Breast epithelium (tissue), 4 donors: ENCODE results near the gene DCDC2C. TPM values are rescaled to one million over a fixed set of nuclear protein-coding genes. Genes with fewer than 3 reads are reported as not detected.

Experiments
- DNase-seq, 2 donors: peaks; one replicate each; pipeline ENCODE4 v3.0.0-alpha.2; 2019; ENCODE audit warnings: low spot score in 2 of 2
- H3K27ac ChIP-seq, 2 donors: fragments of 200-600 bp; sonication (generic) in 1 of 2; one replicate each; pipeline ENCODE4 v1.5.1; 2016 to 2019; ENCODE audit warnings: mild to moderate bottlenecking in 1 of 2
- H3K27me3 ChIP-seq, 2 donors: fragments of 200-600 bp; sonication (generic) in 1 of 2; one replicate each; pipeline versions ENCODE4 v1.5.1 to v1.6.0; 2017 to 2019; ENCODE audit warnings: control low read depth in 1 of 2, mild to moderate bottlenecking in 1 of 2
- H3K36me3 ChIP-seq: fragments of 200-600 bp; one replicate; pipeline ENCODE4 v1.5.1; 2019
- H3K4me1 ChIP-seq, 2 donors: fragments of 200-600 bp; sonication (generic); one replicate each; pipeline ENCODE4 v1.5.1; 2016 to 2019; ENCODE audit warnings: control low read depth in 1 of 2
- H3K4me3 ChIP-seq, 3 donors: fragments of 200-600 bp; sonication (generic); 1 replicate in 2 of 3; 2 replicates in 1 of 3; pipeline ENCODE4 v1.5.1; 2016 to 2019; ENCODE audit warnings: mild to moderate bottlenecking in 3 of 3, moderate library complexity in 2 of 3
- H3K9me3 ChIP-seq, 2 donors: fragments of 200-600 bp; sonication (generic) in 1 of 2; one replicate each; pipeline ENCODE4 v1.5.1; 2016 to 2019; ENCODE audit warnings: control low read depth in 1 of 2
- CTCF ChIP-seq, 3 donors: fragments of 450-650 bp; IDR thresholded peaks; one replicate each; pipeline ENCODE4 v1.5.1; 2016 to 2017; ENCODE audit warnings: antibody characterized with exemption in 3 of 3, mild to moderate bottlenecking in 3 of 3, moderate library complexity in 3 of 3
- POLR2A ChIP-seq: fragments of 450-650 bp; IDR thresholded peaks from one replicate; pipeline ENCODE4 v1.6.1; 2016; ENCODE audit warnings: antibody characterized with exemption, mild to moderate bottlenecking, moderate library complexity
- POLR2AphosphoS5 ChIP-seq, 3 donors: sonication (generic); formaldehyde crosslinking; IDR thresholded peaks; one replicate each; pipeline ENCODE4 v1.6.1; 2017; ENCODE audit warnings: antibody characterized with exemption in 3 of 3
- intact Hi-C: fragments of 100-400 bp; cut with DNase I; formaldehyde crosslinking; loops from one replicate; pipeline ENCODE4 v1.15.1; 2023; ENCODE audit warnings: low total_unique reads
- total RNA-seq, 3 donors: library from RNA; depleted of rRNA; stranded (reverse); fragments of >200 nt; gene quantifications; one replicate each; pipeline ENCODE4 v1.1.0, GENCODE V29; 2016

DCDC2C gene
- total RNA-seq, 3 donors from 2014 or later = 0.33 to 0.59 (median 0.48) TPM

- Histone ChIP-seq H3K27ac (no peak overlapping the region), H3K36me3 (no peaks in the 10 kb centered on the region), H3K4me3 (no peak overlapping the region), H3K4me1 (no peaks in the 10 kb centered on the region), H3K9me3 (no peaks in the 10 kb centered on the region), H3K27me3 (no peaks in the 10 kb centered on the region)
- TF ChIP-seq CTCF (IDR thresholded peaks at IDR 0.05) (no peak), POLR2A (no peak), POLR2AphosphoS5 (IDR thresholded peaks at IDR 0.05) (no peak)
- no peak for DNase-seq
- intact Hi-C loops = no loop called here
Measured at GRCh38 chr2:3737128-3737527, 33.8 kb downstream of the DCDC2C start.

GRCh38 chr2:3738454-3738853, 35.1 kb downstream of the DCDC2C start:
- TF ChIP-seq POLR2AphosphoS5 (IDR thresholded peaks at IDR 0.05) (no peak), CTCF (IDR thresholded peaks at IDR 0.05) (no peak), POLR2A (no peak)
- Histone ChIP-seq H3K27me3 (no peaks in the 10 kb centered on the region), H3K36me3 (no peaks in the 10 kb centered on the region), H3K4me1 (no peaks in the 10 kb centered on the region), H3K9me3 (no peaks in the 10 kb centered on the region), H3K27ac (no peak overlapping the region), H3K4me3 (no peak overlapping the region)
- intact Hi-C loops = no loop called here
- no peak for DNase-seq

- DNase-seq = no peak
- intact Hi-C loops = no loop called here
- TF ChIP-seq POLR2AphosphoS5 (IDR thresholded peaks at IDR 0.05) = no peak
- H3K9me3 ChIP-seq = no peaks in the 10 kb centered on the region
- no peaks in the 10 kb centered on the region for H3K4me1 ChIP-seq
- no peak overlapping the region for H3K27ac ChIP-seq
- H3K36me3 ChIP-seq = no peaks in the 10 kb centered on the region
- H3K27me3 ChIP-seq = no peaks in the 10 kb centered on the region
- H3K4me3 ChIP-seq = no peak overlapping the region
Measured at GRCh38 chr2:3739313-3739712, 35.9 kb downstream of the DCDC2C start.

- intact Hi-C loops = no loop called here
- no peaks in the 10 kb centered on the region for H3K9me3 ChIP-seq
- DNase-seq = no peak
- no peaks in the 10 kb centered on the region for H3K36me3 ChIP-seq
- no peak overlapping the region for H3K27ac ChIP-seq
- H3K27me3 ChIP-seq = no peaks in the 10 kb centered on the region
- TF ChIP-seq POLR2A = no peak
- no peak for TF ChIP-seq POLR2AphosphoS5 (IDR thresholded peaks at IDR 0.05)
- H3K4me3 ChIP-seq = no peak overlapping the region
- no peaks in the 10 kb centered on the region for H3K4me1 ChIP-seq
Measured at GRCh38 chr2:3741396-3741795, 38.0 kb downstream of the DCDC2C start.

GRCh38 chr2:3741867-3742602, 38.7 kb downstream of the DCDC2C start:
- H3K36me3 ChIP-seq = no peaks in the 10 kb centered on the region
- intact Hi-C loops = no loop called here
- no peak overlapping the region for H3K27ac ChIP-seq
- TF ChIP-seq POLR2AphosphoS5 (IDR thresholded peaks at IDR 0.05) (no peak), POLR2A (no peak), CTCF (IDR thresholded peaks at IDR 0.05) (no peak)
- H3K4me3 ChIP-seq = no peak overlapping the region
- no peaks in the 10 kb centered on the region for H3K9me3 ChIP-seq
- H3K4me1 ChIP-seq = no peaks in the 10 kb centered on the region
- no peak for DNase-seq
- no peaks in the 10 kb centered on the region for H3K27me3 ChIP-seq

GRCh38 chr2:3742743-3743508, 39.6 kb downstream of the DCDC2C start:
- no peak for TF ChIP-seq CTCF (IDR thresholded peaks at IDR 0.05)
- TF ChIP-seq POLR2AphosphoS5 (IDR thresholded peaks at IDR 0.05) = no peak
- TF ChIP-seq POLR2A = no peak
- intact Hi-C loops = no loop called here

More at GRCh38 chr2:3742743-3743508, 39.6 kb downstream of the DCDC2C start:
- Histone ChIP-seq H3K4me1 (no peaks in the 10 kb centered on the region), H3K36me3 (no peaks in the 10 kb centered on the region), H3K4me3 (no peak overlapping the region), H3K27me3 (no peaks in the 10 kb centered on the region), H3K27ac (no peak overlapping the region), H3K9me3 (no peaks in the 10 kb centered on the region)
- no peak for DNase-seq
